NCI-H2196 (cell line): ENCODE measurements around the gene NEK5.
"Not testable (repeated sequence)": the region's sequence is repeated elsewhere in the genome, so short reads cannot be mapped to it uniquely, and the experiment has no call there.

Source experiments
- DNase-seq: peaks from one replicate; lab custom pipeline; 2025; ENCODE audit not compliant: unreplicated experiment; lab: John Stamatoyannopoulos, UW

NEK5 gene

GRCh38 chr13:52128714-52129700 lies at the start of gene NEK5:
NEK5 (minus strand) TSS chr13:52129073; CDS start chr13:52127482, 1,591 bp downstream.
- DNase-seq, result peak; percentile 53

GRCh38 chr13:52177276-52177675 lies 48.4 kb upstream of the NEK5 start:
- DNase-seq, result no peak

- not testable (repeated sequence) for DNase-seq
These were observed 45.1 kb upstream of the NEK5 start for GRCh38 chr13:52173970-52174369.

DNA sequence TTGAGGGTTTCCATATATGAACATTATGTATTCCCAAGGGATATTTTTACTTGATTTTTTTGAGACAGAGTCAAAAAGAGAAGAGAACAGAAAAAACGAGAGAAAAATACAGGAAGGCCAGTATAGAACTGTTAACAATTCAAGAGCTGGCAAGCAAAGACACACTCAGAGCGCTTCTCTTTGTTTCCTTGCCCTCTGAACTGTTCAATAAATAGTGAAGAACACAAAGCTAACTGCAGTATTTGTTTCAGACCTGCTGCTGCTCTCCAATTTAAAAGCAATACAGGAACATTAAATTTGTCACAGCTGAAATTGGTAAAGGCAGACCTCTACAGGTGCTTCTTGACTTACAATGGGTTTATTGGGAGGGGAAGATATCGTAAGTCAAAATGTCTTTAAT lies 44.5 kb upstream of the NEK5 start:
- no peak for DNase-seq

DNA sequence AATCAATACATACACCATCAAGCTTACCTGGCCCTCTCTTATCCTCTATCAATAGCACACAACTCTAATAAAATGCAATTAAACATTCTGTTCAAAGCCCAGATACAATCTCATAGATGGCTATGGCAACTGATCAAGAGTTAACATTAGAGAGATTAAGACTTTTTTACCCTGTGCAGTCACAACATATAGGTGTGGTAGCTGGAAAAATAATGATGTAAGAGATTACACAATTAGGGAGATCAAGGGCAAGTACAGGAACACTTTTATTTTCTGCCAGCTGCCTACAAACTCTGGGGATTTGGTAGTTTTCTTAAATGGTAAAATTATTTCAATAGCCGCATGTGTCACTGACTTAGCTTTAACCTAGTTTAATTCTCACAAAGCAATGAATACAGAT lies 42.8 kb upstream of the NEK5 start:
- not testable (repeated sequence) for DNase-seq

- DNase-seq, result not testable (repeated sequence)
These were observed 42.0 kb upstream of the NEK5 start for GRCh38 chr13:52170828-52171391.

GRCh38 chr13:52169839-52170238 lies 41.0 kb upstream of the NEK5 start:
- no peak for DNase-seq

- DNase-seq, result no peak
These were observed 36.5 kb upstream of the NEK5 start for GRCh38 chr13:52165411-52165810.

- DNase-seq, result no peak
These were observed 36.1 kb upstream of the NEK5 start for GRCh38 chr13:52164989-52165388.

DNA sequence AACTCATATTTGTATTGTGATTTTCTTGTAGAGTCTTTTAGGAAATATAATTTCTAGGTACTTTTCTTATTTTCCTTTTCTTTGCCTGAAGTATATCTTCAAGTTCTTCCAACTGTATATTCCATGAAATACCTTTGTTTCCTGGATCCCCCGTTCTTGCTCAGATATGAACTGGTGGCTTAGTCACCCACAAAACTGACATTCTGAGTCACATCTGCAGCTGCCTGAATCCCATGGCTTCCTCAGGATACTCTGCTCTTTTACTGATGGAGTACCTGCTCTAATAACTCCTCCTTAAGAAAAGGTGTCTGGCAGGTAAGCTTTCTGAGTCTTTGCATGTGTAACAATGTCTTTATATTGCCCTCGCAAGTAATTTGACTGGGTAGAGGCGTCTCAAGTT lies 35.0 kb upstream of the NEK5 start:
- not testable (repeated sequence) for DNase-seq

DNA sequence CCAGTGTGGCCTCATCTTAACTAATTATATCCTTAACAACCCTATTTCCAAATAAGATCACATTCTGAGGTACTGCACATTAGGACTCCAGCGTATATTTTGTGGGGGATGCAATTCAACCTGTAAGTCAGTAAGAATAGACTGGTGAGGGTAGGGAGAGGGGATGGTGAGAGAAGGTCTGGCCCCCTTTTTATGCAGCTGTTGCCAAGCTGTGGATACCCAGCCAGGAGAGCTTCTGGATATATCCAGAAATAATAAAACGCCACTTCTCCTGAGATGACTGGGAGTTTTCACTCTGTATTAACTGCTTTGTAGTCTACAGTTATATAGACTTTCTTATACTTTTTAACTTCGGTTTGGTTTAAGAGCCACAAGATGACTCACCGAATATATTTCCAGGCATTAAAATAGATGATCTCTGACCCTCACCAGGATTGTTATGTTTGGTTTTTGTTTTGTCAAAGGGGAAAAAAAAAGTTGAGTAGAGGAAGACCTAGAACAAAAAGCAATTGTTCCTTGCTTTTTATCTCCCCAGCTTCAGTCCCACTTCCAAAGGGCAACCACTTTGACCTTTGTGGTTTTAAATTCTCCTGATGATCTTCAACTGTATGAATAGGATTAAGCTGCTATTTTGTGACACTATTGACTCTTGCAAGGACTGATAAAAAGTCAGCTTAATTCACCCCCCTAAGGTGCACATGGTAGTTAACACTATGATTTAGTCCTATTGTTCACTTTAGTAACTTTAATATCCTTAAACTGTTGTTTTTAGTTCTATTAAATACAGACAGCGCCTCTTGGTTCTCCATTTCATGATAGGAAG lies 33.6 kb upstream of the NEK5 start:
- DNase-seq, result no peak

DNA sequence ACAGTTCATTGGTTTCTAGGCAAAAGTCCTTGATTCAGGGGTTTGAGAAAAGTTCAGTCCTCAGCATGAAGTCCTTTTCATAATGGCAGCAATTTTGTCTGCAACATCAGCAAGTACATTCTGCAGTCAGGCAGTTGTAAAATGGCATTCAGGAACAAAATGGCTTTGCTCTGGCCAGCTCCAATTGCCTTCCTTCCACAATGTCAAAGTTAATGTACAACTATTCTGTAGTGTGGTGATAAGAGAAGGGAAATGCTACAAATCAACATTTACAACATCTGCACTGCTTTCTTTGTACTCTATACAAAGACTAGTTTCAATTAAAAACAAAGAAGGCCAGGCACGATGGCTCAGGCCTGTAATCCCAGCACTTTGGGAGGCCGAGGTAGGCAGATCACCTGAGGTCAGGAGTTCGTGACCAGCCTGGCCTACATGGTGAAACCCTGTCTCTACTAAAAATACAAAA lies 32.3 kb upstream of the NEK5 start:
- DNase-seq, result no peak

- no peak for DNase-seq
These were observed 31.6 kb upstream of the NEK5 start for GRCh38 chr13:52160506-52160905.

GRCh38 chr13:52160053-52160452 lies 31.2 kb upstream of the NEK5 start:
- no peak for DNase-seq

- peak; percentile 41 for DNase-seq
These were observed 30.5 kb upstream of the NEK5 start, which contains the start of gene NEK3 for GRCh38 chr13:52159159-52159982. NEK3 (minus strand) TSS chr13:52159597; CDS start chr13:52156191, 3,406 bp downstream.

DNA sequence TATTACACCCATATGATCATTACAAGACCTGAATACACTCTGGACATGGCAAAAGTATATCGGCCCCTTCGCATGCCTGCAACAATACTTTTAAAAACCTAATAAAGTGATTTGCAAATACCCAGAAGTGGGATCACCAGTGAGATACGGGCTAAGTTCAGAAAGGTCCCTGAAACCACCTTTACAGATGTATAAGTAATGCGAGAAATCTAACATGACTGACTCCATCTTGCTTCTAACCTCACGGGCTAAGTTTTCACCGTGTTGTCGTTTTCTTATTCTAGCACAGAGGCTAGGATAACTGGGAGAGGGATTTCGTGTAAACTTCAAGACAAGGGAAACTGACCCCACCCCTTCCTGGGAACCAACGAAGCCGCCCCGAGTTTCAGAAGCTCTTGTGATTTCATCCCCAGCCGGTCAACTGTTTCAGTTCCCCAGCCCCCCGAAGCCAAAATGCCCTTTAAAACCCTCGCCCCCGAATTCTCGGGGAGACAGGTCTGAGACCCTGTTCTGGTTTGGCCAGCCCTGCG lies 29.8 kb upstream of the NEK5 start:
- no peak for DNase-seq

GRCh38 chr13:52156724-52157261 lies 27.9 kb upstream of the NEK5 start:
- DNase-seq, result no peak

DNA sequence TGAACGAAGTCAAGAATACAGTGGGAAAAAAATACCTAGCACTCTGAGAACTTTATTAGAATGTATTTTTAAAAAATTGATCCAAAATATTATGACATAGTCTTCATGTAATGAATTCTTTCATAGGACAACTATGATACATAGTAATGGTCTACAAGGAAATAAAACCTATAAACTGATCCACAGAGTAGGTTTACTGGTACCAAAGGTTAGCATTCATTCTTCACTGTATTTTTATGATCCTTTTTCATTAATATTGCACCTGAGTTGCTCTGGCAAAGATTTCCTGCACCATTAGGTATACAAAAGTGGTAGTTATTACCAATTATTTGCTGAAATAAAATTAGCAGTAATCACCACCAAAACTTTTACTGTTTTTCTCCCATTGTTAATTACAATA lies 26.3 kb upstream of the NEK5 start:
- no peak for DNase-seq

GRCh38 chr13:52147225-52147624 lies 18.4 kb upstream of the NEK5 start:
- no peak for DNase-seq

DNA sequence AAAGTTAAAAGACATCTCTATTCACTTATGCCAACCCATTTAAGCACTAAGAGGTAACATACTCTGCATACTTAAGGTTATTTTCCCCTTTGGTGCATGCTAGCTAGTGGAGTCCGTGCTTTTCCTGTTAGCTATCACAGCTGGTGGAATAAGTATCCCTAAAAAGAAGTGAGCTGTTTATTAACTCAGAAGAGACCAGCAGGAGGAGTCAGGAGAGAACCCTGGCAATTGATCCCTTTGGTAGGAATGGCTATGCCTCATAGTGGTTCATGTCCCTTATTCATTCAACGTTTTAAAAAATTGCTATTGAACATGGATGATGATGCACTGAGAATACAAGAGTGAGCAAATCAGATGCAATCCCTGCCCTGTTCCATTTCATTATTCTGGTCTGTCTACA lies 12.4 kb upstream of the NEK5 start:
- no peak for DNase-seq
